ENCODE data around the gene LIMA1.

- TF ChIP-seq CTCF (IDR thresholded peaks at IDR 0.05) (no peak), POLR2AphosphoS5 (IDR thresholded peaks at IDR 0.05) (no peak), POLR2A (IDR thresholded peaks at IDR 0.05) (no peak)
Observed at GRCh38 chr12:50164963-50165362, 118.4 kb downstream of the LIMA1 start.
